Gastrocnemius medialis (tissue), 4 donors: ENCODE results near the gene SRCAP. TPM values are rescaled to one million over a fixed set of nuclear protein-coding genes. Genes with fewer than 3 reads are reported as not detected.

Source experiments
- ATAC-seq, 2 donors: fragments of 150-250 bp; one replicate each; pipeline ENCODE4 v1.9.1; 2016
- DNase-seq, 2 donors: peaks; one replicate each; pipeline ENCODE4 v3.0.0-alpha.2; 2019
- H3K27ac ChIP-seq, 4 donors: fragments of 200-600 bp; sonication (generic); 1 replicate in 1 of 4; 2 replicates in 3 of 4; pipeline ENCODE4 v1.5.1; 2016 to 2018; ENCODE audit warnings: mild to moderate bottlenecking in 2 of 4, moderate library complexity in 1 of 4
- H3K27me3 ChIP-seq, 3 donors: fragments of 200-600 bp; sonication (generic) in 2 of 3; 1 replicate in 1 of 3; 2 replicates in 2 of 3; pipeline versions ENCODE4 v1.5.1 to v1.6.0; 2016 to 2019; ENCODE audit warnings: mild to moderate bottlenecking in 1 of 3, moderate library complexity in 1 of 3
- H3K36me3 ChIP-seq, 2 donors: fragments of 200-600 bp; sonication (generic) in 1 of 2; one replicate each; pipeline ENCODE4 v1.5.1; 2017 to 2018
- H3K4me1 ChIP-seq, 2 donors: fragments of 200-600 bp; sonication (generic) in 1 of 2; one replicate each; pipeline ENCODE4 v1.5.1; 2016 to 2017; ENCODE audit warnings: mild to moderate bottlenecking in 2 of 2
- H3K4me3 ChIP-seq, 4 donors: fragments of 200-600 bp; sonication (generic) in 3 of 4; 1 replicate in 1 of 4; 2 replicates in 3 of 4; pipeline ENCODE4 v1.5.1; 2016 to 2019; ENCODE audit warnings: mild to moderate bottlenecking in 2 of 4
- H3K9me3 ChIP-seq, 3 donors: fragments of 200-600 bp; sonication (generic) in 2 of 3; 1 replicate in 1 of 3; 2 replicates in 2 of 3; pipeline ENCODE4 v1.5.1; 2016 to 2019
- POLR2A ChIP-seq, 2 donors: fragments of 450-650 bp; IDR thresholded peaks; one replicate each; pipeline ENCODE4 v1.6.1; 2017; ENCODE audit warnings: antibody characterized with exemption in 2 of 2, mild to moderate bottlenecking in 2 of 2, moderate library complexity in 2 of 2
- in situ Hi-C, 4 donors: fragments of 200-750 bp; cut with MboI; loops; one replicate each; pipeline versions ENCODE4 v1.15.0 to v1.8.0; 2017; ENCODE audit warnings: low sequenced_read_pairs in 4 of 4
- intact Hi-C: fragments of 100-400 bp; cut with DNase I; formaldehyde crosslinking; loops from one replicate; pipeline ENCODE4 v1.15.1; 2023; ENCODE audit warnings: low total_unique reads
- total RNA-seq, 4 donors: library from RNA; depleted of rRNA; stranded (reverse); fragments of >200 nt; gene quantifications; one replicate each; pipeline versions ENCODE4 v1.1.0 to v1.2.3, GENCODE V29; 2016
- TF ChIP-seq, protein P1 (sequence below), 5 experiments: fragments of 450-650 bp in 3 of 5; fragments of 200-600 bp in 2 of 5; sonication (generic) in 2 of 5; IDR thresholded peaks in 4 of 5; conservative IDR thresholded peaks in 1 of 5; 1 replicate in 4 of 5; 2 replicates in 1 of 5; pipeline ENCODE4 v1.5.1; 2016 to 2019; ENCODE audit warnings: antibody characterized with exemption in 5 of 5, mild to moderate bottlenecking in 3 of 5, moderate library complexity in 3 of 5

SRCAP gene
- total RNA-seq, 4 donors from 2014 or later: 15.3 to 25.5 (median 21.9) TPM

DNA sequence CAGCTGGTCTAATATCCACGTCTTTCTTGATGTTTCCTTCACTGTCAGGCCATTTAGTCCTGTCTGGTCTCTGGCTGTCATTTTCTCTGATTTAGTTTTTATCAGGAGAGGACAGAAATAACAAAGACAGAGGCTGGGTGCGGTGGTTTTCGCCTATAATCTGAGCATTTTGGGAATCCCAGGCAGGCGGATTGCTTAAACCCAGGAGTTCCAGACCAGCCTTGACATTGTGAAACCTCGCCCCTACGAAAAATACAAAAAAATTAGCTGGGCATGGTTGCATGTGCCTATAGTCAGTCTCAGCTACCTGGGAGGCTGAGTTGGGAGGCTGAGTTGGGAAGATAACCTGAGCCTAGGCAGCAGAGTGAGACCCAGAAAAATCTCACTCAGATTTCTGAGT lies 7.1 kb downstream of the SRCAP start:
- no peak for TF ChIP-seq POLR2A (IDR thresholded peaks at IDR 0.05)
- TF ChIP-seq, protein P1, sequence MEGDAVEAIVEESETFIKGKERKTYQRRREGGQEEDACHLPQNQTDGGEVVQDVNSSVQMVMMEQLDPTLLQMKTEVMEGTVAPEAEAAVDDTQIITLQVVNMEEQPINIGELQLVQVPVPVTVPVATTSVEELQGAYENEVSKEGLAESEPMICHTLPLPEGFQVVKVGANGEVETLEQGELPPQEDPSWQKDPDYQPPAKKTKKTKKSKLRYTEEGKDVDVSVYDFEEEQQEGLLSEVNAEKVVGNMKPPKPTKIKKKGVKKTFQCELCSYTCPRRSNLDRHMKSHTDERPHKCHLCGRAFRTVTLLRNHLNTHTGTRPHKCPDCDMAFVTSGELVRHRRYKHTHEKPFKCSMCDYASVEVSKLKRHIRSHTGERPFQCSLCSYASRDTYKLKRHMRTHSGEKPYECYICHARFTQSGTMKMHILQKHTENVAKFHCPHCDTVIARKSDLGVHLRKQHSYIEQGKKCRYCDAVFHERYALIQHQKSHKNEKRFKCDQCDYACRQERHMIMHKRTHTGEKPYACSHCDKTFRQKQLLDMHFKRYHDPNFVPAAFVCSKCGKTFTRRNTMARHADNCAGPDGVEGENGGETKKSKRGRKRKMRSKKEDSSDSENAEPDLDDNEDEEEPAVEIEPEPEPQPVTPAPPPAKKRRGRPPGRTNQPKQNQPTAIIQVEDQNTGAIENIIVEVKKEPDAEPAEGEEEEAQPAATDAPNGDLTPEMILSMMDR (IDR thresholded peaks at IDR 0.05 in 4 of 5, conservative IDR thresholded peaks at IDR 0.05 in 1 of 5): no peak
- intact Hi-C loops: no loop called here

DNA sequence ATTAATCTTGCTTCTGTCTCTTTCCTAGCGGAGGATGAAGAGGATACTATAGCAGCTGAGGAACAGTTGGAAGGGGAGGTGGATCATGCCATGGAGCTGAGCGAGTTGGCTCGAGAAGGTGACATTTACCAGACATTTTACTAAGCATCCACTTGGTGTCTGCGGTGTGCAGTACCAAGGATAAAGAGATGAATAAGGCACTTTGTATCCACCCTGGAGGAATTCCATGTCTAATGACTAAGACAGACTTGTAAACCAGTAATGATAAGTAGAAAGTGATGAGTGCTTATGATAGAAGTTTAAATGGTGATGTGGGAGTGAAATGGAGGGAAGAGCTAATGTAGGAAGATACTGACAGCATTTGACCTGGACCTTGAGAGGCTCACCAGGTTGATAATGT lies 12.0 kb downstream of the SRCAP start:
- no peak overlapping the region for H3K4me3 ChIP-seq
- ATAC-seq: no peak
- no peaks in the 10 kb centered on the region for H3K4me1 ChIP-seq
- peaks cover 9 to 100% of the 10 kb centered on the region in 2 donors for H3K36me3 ChIP-seq
- H3K27ac ChIP-seq: no peak overlapping the region
- DNase-seq: no peak
- intact Hi-C loops (no loop called here), in situ Hi-C loops (no loop called here)
- no peaks in the 10 kb centered on the region for H3K9me3 ChIP-seq
- H3K27me3 ChIP-seq: no peaks in the 10 kb centered on the region
- no peak for TF ChIP-seq POLR2A (IDR thresholded peaks at IDR 0.05)
- TF ChIP-seq, protein P1 (IDR thresholded peaks at IDR 0.05 in 4 of 5, conservative IDR thresholded peaks at IDR 0.05 in 1 of 5): no peak

More for the DNA sequence above, 7.1 kb downstream of the SRCAP start:
- H3K27me3 ChIP-seq: no peaks in the 10 kb centered on the region
- H3K9me3 ChIP-seq: no peaks in the 10 kb centered on the region
- peaks cover 6 to 98% of the 10 kb centered on the region in 2 donors for H3K36me3 ChIP-seq
- H3K4me1 ChIP-seq: peaks cover under 1 to 3% of the 10 kb centered on the region in 2 donors
- DNase-seq (no peak), ATAC-seq (no peak)
- in situ Hi-C loops: no loop called here
- H3K27ac ChIP-seq: no peak overlapping the region
- no peak overlapping the region for H3K4me3 ChIP-seq

DNA sequence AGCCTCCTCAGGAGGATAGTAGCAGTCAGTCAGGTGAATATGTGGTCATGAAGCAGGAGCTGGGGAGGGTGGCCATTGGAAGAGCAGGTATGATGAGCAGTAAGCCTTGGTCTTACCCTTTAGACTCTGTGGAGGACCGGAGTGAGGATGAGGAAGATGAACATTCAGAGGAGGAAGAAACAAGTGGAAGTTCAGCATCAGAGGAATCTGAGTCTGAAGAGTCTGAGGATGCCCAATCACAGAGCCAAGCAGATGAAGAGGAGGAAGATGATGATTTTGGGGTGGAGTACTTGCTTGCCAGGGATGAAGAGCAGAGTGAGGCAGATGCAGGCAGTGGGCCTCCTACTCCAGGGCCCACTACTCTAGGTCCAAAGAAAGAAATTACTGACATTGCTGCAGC lies 12.7 kb downstream of the SRCAP start:
- intact Hi-C loops: no loop called here
- no peak for DNase-seq
- Histone ChIP-seq H3K4me1 (no peaks in the 10 kb centered on the region), H3K27me3 (no peaks in the 10 kb centered on the region), H3K9me3 (no peaks in the 10 kb centered on the region), H3K27ac (no peak overlapping the region), H3K4me3 (no peak overlapping the region), H3K36me3 (peaks cover 9 to 100% of the 10 kb centered on the region in 2 donors)
- ATAC-seq: no peak
- TF ChIP-seq, protein P1 (IDR thresholded peaks at IDR 0.05 in 4 of 5, conservative IDR thresholded peaks at IDR 0.05 in 1 of 5): no peak
- TF ChIP-seq POLR2A (IDR thresholded peaks at IDR 0.05): no peak
- in situ Hi-C loops: no loop called here

DNA sequence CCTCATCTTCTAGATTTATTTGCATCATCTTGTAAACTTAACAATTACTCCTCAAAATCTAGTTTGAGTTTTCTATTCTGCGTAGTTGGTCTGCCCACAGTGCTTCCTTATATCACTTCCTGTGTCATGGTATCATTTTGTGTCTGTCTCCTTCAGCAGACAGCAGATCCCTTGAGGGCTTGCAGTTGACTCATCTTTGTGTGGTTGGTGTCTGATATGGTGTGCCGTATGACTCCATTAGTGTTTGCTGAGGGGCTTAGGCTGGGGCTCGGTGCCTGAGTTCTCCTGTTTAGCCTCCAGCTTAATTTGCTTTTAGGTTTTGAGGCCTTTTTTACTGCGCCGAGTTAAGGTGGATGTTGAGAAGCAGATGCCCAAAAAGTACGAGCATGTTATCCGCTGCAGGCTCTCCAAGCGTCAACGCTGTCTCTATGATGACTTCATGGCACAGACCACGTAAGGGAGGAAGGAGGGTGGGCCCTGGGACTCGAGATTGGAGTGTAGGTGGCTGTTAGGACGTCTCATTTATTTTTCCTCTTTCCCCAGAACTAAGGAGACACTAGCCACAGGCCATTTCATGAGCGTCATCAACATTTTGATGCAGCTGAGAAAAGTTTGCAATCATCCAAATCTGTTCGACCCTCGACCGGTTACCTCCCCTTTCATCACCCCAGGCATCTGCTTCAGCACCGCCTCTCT lies 16.9 kb downstream of the SRCAP start:
- no peak overlapping the region for H3K4me3 ChIP-seq
- in situ Hi-C loops: no loop called here
- no peak overlapping the region for H3K27ac ChIP-seq
- TF ChIP-seq, protein P1 (IDR thresholded peaks at IDR 0.05 in 4 of 5, conservative IDR thresholded peaks at IDR 0.05 in 1 of 5): no peak
- TF ChIP-seq POLR2A (IDR thresholded peaks at IDR 0.05): no peak
- DNase-seq (no peak), ATAC-seq (no peak)
- peaks cover 4 to 97% of the 10 kb centered on the region in 2 donors for H3K36me3 ChIP-seq
- no peaks in the 10 kb centered on the region for H3K4me1 ChIP-seq
- intact Hi-C loops: no loop called here
- no peaks in the 10 kb centered on the region for H3K27me3 ChIP-seq
- H3K9me3 ChIP-seq: no peaks in the 10 kb centered on the region
